ENCODE measurements around the gene SMAD3.

Gene SMAD3

GRCh38 chr15:67137319-67137718, 71.9 kb downstream of the SMAD3 start:
- no peak overlapping the region; the same call in 1 of the 2 replicates for H3K4me3 ChIP-seq (ENCODE audit: low read depth, low read length)
- peak; percentile 51 for DNase-seq (ENCODE audit: low read depth)
- TF ChIP-seq, protein P1, sequence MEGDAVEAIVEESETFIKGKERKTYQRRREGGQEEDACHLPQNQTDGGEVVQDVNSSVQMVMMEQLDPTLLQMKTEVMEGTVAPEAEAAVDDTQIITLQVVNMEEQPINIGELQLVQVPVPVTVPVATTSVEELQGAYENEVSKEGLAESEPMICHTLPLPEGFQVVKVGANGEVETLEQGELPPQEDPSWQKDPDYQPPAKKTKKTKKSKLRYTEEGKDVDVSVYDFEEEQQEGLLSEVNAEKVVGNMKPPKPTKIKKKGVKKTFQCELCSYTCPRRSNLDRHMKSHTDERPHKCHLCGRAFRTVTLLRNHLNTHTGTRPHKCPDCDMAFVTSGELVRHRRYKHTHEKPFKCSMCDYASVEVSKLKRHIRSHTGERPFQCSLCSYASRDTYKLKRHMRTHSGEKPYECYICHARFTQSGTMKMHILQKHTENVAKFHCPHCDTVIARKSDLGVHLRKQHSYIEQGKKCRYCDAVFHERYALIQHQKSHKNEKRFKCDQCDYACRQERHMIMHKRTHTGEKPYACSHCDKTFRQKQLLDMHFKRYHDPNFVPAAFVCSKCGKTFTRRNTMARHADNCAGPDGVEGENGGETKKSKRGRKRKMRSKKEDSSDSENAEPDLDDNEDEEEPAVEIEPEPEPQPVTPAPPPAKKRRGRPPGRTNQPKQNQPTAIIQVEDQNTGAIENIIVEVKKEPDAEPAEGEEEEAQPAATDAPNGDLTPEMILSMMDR (IDR thresholded peaks at IDR 0.05; ENCODE audit: insufficient read depth, low read depth, low read length, missing control alignments) = no peak

DNA sequence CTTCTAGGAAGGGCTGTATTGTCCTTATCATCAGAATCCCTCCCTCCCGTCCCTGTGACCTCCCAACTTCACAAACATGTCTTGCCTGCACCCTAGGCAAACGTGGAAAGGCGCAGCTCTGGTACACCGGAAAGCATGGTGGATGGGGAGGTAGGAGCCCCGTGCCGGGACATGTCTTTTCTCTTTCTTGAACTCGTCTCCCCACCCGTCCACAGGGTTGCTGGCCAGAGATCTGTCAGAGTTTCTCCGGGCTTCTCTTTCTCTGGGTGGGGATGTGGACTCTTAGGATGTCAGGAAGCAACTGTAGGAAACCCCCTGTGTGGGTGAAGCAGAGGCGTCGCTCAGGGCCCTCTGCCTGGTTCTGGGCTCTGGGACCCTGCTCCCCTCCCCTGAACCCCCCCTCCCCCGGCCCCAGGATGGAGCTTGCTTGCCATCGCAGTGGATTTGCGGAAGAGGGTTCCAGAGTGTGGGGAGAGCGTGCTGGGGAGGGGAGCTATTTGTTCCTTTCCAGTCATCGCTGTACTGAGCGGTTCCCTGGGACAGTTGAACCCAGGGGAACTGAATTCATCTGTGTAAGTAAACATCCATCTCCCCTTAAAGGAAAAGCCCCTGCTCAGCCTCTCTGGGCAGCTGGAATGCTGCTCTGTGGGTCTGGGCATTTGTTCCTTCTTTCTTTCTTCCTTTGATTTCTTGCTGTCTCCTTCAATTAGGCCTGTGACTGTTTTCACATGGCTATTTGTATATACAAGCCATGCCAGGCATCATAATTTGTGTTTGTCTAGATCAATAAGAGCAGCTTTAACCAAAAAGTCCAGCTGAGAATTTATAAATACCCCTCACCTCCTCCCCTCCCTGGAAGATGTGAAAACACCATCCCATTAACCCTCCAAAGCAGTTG, 72.8 kb downstream of the SMAD3 start:
- DNase-seq (ENCODE audit: low read depth) = no peak
- no peak overlapping the region for H3K4me3 ChIP-seq (ENCODE audit: low read depth, low read length)
- TF ChIP-seq, protein P1 (IDR thresholded peaks at IDR 0.05; ENCODE audit: insufficient read depth, low read depth, low read length, missing control alignments) = no peak

DNA sequence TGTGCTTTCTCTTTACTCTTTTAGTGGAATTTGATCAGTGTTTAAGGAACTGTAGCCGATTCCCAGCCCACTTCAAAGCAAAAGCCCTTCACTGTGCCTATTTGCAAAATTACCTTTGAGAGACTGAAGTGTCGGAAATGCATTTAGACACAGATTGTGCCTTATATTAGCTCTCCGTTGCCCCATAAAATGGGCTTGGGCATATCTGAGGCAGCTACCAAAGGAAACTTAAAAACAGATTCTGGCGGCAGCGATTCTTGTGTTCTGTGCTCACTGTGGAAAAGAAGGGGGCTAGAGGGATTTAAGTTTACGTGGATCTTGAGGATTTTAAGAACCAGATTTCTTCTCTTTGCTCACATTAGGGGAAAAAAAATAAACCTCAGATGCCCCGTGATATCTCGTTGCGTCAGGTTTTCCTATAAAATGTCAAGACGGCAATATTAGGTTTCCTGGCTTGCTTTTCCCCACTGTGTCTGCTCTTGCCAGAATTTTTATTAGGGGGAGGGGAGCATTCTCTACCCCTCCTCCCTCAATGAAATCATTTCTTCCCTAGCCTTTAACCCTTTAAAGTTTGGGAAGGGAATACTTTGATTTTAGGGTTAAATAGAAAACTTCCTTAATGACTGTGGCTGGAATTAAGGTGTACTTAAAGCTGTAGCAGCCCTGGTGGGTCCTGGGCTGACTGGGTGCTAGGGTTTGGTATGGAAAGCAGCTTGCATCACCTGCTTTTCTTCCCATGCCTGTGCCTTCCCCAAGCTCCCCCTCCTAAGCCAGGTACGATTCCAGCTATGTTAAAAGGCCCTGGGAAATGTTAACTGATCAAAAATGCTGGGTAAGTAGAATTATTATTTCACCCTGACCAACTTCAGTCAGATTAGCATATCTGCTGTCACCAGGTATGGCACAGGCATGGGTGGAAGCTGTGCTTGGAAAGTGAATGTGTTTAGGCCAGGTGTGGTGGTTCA, 73.8 kb downstream of the SMAD3 start:
- H3K4me3 ChIP-seq (ENCODE audit: low read depth, low read length) = no peak overlapping the region
- DNase-seq (ENCODE audit: low read depth) = no peak
- TF ChIP-seq, protein P1 (IDR thresholded peaks at IDR 0.05; ENCODE audit: insufficient read depth, low read depth, low read length, missing control alignments) = no peak

- no peak overlapping the region for H3K4me3 ChIP-seq (ENCODE audit: low read depth, low read length)
- TF ChIP-seq, protein P1 (IDR thresholded peaks at IDR 0.05; ENCODE audit: insufficient read depth, low read depth, low read length, missing control alignments) = no peak
- DNase-seq (ENCODE audit: low read depth) = peak; percentile 88
Observed at GRCh38 chr15:67140078-67140833, 74.9 kb downstream of the SMAD3 start.

DNA sequence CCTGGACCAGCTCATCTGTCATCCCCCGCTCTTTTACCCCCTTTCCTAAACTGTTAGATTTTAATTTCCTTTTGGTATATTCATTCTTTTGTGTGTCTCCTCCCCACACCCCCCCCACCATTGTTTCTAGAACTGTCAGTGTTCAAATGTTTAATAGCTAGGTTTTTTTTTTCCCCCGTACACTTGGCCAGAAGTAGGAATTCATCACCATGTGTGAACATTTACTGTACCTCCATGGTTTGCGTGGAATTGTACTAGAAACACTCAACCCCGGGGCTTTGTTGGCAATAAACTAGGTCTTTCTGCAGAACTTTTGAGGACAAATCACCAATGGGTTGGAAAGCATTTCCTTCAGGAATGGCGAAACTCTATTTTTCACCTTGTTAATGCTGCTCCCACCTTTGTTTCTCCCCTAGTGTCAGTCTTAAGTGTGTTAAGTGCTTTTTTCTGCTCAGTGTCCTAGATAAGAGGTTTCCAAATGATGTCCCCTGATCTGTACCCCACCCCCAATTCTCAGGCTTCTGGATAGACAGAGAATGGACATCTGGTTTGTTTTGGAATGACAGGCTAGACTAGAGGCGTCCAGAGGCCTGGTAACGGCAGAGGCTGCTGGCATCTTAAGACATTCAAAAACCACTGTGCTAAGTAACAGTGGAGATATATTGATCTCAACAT, 76.8 kb downstream of the SMAD3 start:
- H3K4me3 ChIP-seq (ENCODE audit: low read depth, low read length) = no peak overlapping the region
- TF ChIP-seq, protein P1 (IDR thresholded peaks at IDR 0.05; ENCODE audit: insufficient read depth, low read depth, low read length, missing control alignments) = no peak
- no peak for DNase-seq (ENCODE audit: low read depth)

GRCh38 chr15:67142767-67143100, 77.3 kb downstream of the SMAD3 start:
- TF ChIP-seq, protein P1 (IDR thresholded peaks at IDR 0.05; ENCODE audit: insufficient read depth, low read depth, low read length, missing control alignments) = no peak
- DNase-seq (ENCODE audit: low read depth) = no peak
- H3K4me3 ChIP-seq (ENCODE audit: low read depth, low read length) = no peak overlapping the region

All from GM12865 (cell line).